IPS-15b (cell line): ENCODE results near the gene SPPL2B.

Experiments used
- H3K27me3 ChIP-seq: one replicate; pipeline ENCODE4 v1.6.1; 2013; ENCODE audit warnings: low read length; ENCODE audit not compliant: control insufficient read depth, insufficient read depth
- H3K36me3 ChIP-seq: one replicate; pipeline ENCODE4 v1.6.1; 2013; ENCODE audit warnings: low read length; ENCODE audit not compliant: control insufficient read depth, insufficient read depth
- H3K4me1 ChIP-seq: one replicate; pipeline ENCODE4 v1.6.1; 2013; ENCODE audit warnings: mild to moderate bottlenecking, low read length; ENCODE audit not compliant: control insufficient read depth, insufficient read depth
- H3K4me3 ChIP-seq: one replicate; pipeline ENCODE4 v1.5.1; 2013; ENCODE audit warnings: low read depth, low read length
- H3K9ac ChIP-seq: one replicate; pipeline ENCODE4 v1.6.1; 2013; ENCODE audit warnings: low read depth, mild to moderate bottlenecking, low read length
- H3K9me3 ChIP-seq: one replicate; pipeline ENCODE4 v1.6.1; 2013; ENCODE audit warnings: mild to moderate bottlenecking, low read length; ENCODE audit not compliant: control insufficient read depth, insufficient read depth

Gene SPPL2B

DNA sequence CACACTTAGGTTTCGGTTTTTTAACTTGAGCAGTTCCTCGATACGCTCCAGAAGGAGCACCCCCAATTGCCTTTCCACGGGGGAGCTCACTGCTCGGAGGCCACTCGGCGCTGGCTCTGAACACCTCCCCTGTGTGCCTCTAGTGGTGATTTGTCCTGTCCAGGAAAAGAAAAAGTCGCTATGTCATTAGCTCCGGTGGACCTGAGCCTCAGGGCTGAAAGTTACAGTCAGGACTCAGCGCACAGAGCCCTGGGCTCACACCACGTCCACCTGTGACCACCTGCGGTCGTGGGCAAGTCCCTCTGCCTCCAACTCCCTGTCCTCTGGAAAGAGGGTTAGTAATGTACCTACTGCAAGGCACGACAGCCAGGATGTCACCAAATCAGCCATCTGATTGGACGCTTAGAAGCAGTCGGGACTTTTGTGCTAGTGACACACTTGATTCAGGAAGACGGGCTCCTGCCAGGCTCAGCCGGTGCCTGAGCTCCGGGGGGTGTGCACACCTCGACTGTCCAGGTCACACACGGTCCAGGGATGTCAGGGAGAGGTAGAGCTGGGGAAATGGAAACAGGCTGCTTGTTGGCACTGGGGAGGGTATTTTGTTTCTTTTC, 27.7 kb downstream of the SPPL2B start:
- Histone ChIP-seq H3K4me1 (no peaks in the 10 kb centered on the region), H3K9ac (no peak overlapping the region), H3K36me3 (peaks cover 13% of the 10 kb centered on the region), H3K9me3 (no peaks in the 10 kb centered on the region), H3K4me3 (no peak overlapping the region), H3K27me3 (peaks cover 2% of the 10 kb centered on the region)

GRCh38 chr19:2357279-2358206, 29.1 kb downstream of the SPPL2B start:
- Histone ChIP-seq H3K36me3 (peaks cover 9% of the 10 kb centered on the region), H3K4me1 (no peaks in the 10 kb centered on the region), H3K4me3 (no peak overlapping the region), H3K9ac (no peak overlapping the region), H3K9me3 (no peaks in the 10 kb centered on the region), H3K27me3 (peaks cover 2% of the 10 kb centered on the region)

DNA sequence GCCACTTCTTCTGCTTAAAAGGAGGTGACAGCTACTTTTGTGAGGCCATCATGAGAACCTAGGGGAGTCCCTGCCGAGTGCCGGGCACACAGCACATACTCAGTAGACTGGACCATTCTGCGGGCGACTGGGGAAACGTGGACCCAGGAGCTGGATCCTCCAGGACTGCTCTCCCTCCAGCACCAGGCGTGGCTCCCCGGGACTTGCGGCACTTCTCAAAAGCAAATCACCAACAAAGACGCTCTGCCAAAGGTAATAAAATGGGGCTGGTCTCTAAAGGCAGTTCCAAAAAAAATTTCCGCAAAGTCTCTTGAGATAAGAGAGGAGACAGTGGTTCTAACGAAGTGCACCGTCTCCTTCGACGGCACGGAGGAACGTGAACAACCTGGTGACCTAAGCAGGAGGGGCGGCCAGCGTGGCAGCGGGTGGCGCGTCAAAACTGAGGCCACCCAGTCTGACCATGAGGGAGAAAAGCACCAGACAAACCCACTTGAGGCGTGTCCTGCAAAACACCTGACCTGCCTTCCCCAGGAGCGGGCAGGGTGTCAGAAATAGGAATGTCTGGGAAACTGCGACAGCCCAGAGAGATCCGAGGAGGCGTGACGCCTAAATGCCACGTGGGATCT, 30.2 kb downstream of the SPPL2B start:
- Histone ChIP-seq H3K27me3 (peaks cover 2% of the 10 kb centered on the region), H3K9me3 (no peaks in the 10 kb centered on the region), H3K36me3 (peaks cover 2% of the 10 kb centered on the region), H3K9ac (no peak overlapping the region), H3K4me1 (no peaks in the 10 kb centered on the region), H3K4me3 (no peak overlapping the region)

DNA sequence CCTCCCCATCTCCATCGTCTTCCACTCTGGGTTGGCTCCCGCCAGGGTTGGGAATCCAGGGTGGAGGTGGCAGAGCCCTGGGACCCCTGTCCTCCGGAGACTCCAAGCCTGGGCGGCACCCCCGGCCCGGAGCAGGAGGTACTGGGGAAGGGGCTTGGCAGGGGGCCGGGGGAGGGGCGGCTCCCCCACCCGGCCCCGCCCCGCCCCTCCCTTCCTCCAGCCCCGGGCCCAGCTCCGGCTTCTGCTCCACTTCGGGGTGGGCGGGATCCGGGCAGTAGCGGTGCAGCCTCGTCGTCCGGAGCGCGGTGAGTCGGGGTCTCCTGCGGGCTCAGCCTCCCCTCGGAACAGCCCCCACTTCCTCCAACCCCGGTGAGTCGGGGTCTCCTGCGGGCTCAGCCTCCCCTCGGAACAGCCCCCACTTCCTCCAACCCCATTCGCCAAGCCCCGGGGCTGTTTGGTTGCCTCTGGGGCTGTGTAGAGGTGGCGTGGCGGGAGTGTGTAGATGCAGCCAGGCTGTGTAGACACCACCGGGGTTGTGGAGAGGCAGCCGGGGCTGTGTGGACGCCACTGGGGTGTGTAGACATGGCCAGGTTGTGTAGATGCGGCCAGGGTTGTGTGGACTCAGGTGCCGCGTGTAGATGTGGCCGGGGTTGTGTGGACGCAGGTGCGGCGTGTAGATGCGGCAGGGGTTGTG, 31.7 kb downstream of the SPPL2B start, which contains the start of gene TMPRSS9:
Gene TMPRSS9 (plus strand): TSS at position 274 of the 694 bp plus-strand sequence. CDS start 29,521 bp downstream, outside the sequence.
- Histone ChIP-seq H3K36me3 (no peaks in the 10 kb centered on the region), H3K9ac (no peak within 1 kb of the TSS), H3K4me1 (no peaks in the 10 kb centered on the region), H3K27me3 (peaks cover 2% of the 10 kb centered on the region), H3K4me3 (peak within 1 kb of the TSS; percentile 19), H3K9me3 (no peaks in the 10 kb centered on the region)

DNA sequence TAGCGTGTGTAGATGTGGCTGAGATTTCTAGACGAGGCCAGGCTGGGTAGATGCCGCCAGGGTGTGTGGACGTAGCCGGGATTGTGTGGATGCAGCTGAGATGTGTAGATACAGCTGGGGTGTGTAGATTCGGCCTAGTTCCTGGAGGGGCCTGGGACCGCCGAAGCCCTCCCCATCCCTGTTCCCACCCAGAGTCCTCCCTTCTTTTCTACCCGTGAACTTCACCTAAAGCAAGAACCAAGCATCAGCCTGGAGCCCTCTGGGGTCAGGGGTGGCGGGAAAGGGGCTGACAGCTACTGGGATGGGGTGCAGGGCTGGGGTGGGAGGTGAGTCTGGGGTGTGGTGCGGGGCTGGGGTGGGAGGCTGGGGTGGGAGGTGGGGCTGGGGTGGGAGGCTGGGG, 32.3 kb downstream of the SPPL2B start:
- H3K4me1 ChIP-seq: no peaks in the 10 kb centered on the region
- peaks cover 2% of the 10 kb centered on the region for H3K27me3 ChIP-seq
- no peaks in the 10 kb centered on the region for H3K9me3 ChIP-seq
- no peaks in the 10 kb centered on the region for H3K36me3 ChIP-seq
- no peak overlapping the region for H3K9ac ChIP-seq
- no peak overlapping the region for H3K4me3 ChIP-seq

GRCh38 chr19:2361246-2362045, 33.0 kb downstream of the SPPL2B start:
- peaks cover 2% of the 10 kb centered on the region for H3K27me3 ChIP-seq
- no peak overlapping the region for H3K9ac ChIP-seq
- H3K4me3 ChIP-seq: no peak overlapping the region

GRCh38 chr19:2362046-2362969, 33.8 kb downstream of the SPPL2B start:
- no peaks in the 10 kb centered on the region for H3K36me3 ChIP-seq
- no peak overlapping the region for H3K4me3 ChIP-seq
- H3K27me3 ChIP-seq: peaks cover 2% of the 10 kb centered on the region
- no peak overlapping the region for H3K9ac ChIP-seq
- H3K9me3 ChIP-seq: no peaks in the 10 kb centered on the region
- H3K4me1 ChIP-seq: no peaks in the 10 kb centered on the region

More at GRCh38 chr19:2361246-2362045, 33.0 kb downstream of the SPPL2B start:
- Histone ChIP-seq H3K9me3 (no peaks in the 10 kb centered on the region), H3K4me1 (no peaks in the 10 kb centered on the region), H3K36me3 (no peaks in the 10 kb centered on the region)

DNA sequence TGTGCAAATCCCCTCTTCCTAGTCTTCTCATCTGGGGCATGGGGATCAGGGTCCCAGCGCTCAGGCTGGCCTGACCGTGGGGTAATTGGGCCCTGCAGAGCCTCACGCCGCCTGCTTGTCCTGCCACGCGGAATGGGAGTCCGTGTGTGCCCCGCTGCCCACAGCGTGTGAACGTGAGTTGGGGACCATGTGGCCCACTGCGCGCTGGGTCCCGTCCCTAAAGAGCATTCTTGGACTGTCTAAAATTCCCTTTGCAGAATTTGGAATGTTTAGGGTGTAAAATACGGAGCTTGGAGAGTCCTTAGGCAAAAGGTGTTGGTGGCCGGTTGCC, 34.5 kb downstream of the SPPL2B start:
- Histone ChIP-seq H3K9ac (no peak overlapping the region), H3K4me1 (no peaks in the 10 kb centered on the region), H3K36me3 (no peaks in the 10 kb centered on the region), H3K9me3 (no peaks in the 10 kb centered on the region), H3K4me3 (no peak overlapping the region), H3K27me3 (peaks cover 2% of the 10 kb centered on the region)

DNA sequence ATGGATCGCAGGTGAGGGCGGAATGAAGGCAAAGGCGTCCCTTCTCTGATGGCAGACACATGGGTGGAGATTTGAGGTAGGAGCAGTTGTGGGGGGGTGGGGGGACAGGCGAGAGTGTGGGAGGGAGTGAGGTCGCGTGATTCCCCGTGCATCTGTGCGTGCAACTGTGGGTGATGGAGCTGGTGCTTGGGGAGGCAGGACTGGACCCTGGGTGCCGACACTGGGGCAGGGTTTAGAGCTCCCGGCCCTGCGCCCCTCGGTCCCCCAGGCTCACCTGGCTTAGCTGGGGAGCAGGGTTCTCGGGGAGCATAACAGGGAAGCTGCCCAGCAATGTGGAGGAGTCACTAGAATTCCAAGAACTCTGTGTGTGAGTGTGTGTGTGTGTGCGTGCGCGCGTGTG, 34.9 kb downstream of the SPPL2B start:
- no peak overlapping the region for H3K9ac ChIP-seq
- H3K9me3 ChIP-seq: no peaks in the 10 kb centered on the region
- H3K4me1 ChIP-seq: no peaks in the 10 kb centered on the region
- H3K27me3 ChIP-seq: peaks cover 2% of the 10 kb centered on the region
- H3K4me3 ChIP-seq: no peak overlapping the region
- H3K36me3 ChIP-seq: no peaks in the 10 kb centered on the region

DNA sequence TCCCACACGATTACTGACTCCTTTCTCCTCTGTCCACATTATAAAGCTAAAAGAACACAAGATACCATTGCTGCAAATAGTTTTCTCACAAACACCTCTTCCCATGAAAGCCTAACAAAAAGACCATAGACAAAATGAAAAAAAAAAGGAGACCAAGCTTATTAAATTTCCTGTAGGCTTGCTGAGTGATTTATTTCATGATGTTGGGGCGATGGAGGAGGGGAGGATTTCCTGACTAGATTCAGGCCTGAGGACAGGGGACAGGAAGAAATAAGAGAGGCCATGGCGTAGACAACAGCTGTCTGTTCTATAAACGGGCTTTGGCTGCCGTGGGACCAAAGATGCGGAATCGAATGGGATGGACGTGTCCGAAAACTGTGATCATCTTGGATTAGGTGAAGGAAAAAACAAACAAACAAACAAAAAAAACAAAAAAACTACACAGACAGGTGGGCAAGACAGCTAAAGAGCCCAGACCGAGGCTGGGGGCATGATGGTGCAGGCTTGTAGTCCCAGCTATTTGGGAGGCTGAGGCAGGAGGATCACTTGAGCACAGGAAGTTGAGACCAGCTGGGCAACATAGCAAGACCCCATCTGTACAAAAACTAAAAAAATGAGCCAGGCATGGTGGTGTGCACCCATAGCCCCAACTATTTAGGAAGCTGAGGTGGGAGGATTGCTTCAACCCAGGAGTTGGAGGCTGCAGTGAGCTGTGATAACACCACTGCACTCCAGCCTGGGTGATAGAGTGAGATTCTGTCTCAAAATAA, 36.9 kb downstream of the SPPL2B start:
- H3K4me3 ChIP-seq: no peak overlapping the region
- H3K9me3 ChIP-seq: no peaks in the 10 kb centered on the region
- H3K27me3 ChIP-seq: peaks cover 1% of the 10 kb centered on the region
- H3K9ac ChIP-seq: no peak overlapping the region
- H3K4me1 ChIP-seq: no peaks in the 10 kb centered on the region
- H3K36me3 ChIP-seq: no peaks in the 10 kb centered on the region
